ENCODE results near the gene G6PD. TPM values are rescaled to one million over a fixed set of nuclear protein-coding genes. Genes with fewer than 3 reads are reported as not detected.

G6PD gene
- total and polyA plus RNA-seq, 2 of the 4 experiments (the other 2 are of a cell fraction): 77.1 to 213 TPM

DNA sequence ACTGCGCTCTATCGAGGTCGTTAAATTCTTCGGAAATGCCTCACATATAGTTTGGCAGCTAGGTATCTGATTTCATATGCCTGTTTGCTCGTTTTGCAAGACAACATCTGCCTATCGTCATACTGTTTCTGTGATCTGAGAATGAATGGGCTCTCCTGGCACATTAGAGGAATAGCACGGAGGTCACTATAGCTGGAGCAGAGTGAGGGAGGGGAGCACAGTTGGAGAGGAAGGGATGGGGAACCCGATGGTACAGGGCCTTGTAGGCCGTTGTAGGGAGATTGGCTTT lies 1.3 kb upstream of the G6PD start:
- DNase-seq: peak; percentile 26
- Histone ChIP-seq H3K14ac (replicated peaks; ENCODE audit: low read depth, low read length) (peak overlapping the region; percentile 58), H2BK120ac (ENCODE audit: low read depth, low read length) (peak overlapping the region; percentile 88), H3K4ac (ENCODE audit: low read depth, low read length) (peak overlapping the region; percentile 95), H3K27ac (ENCODE audit: insufficient read depth, low read length) (peak overlapping the region; percentile 97), H3K36me3 (ENCODE audit: control insufficient read depth, insufficient read depth, low read length) (peaks cover 20% of the 10 kb centered on the region), H4K20me1 (ENCODE audit: insufficient read depth, low read length) (peaks cover 9% of the 10 kb centered on the region; the same call in 1 of the 2 replicates), H4K8ac (ENCODE audit: low read depth in 2 of 2, low read length in 2 of 2) (peak overlapping the region; percentile 42 to 88), H3K4me3 (ENCODE audit: insufficient read depth, low read depth, low read length) (peak overlapping the region; percentile 94), H2BK5ac (ENCODE audit: low read depth, low read length, poor library complexity, severe bottlenecking) (peak overlapping the region; percentile 92), H3K4me2 (ENCODE audit: low read depth, low read length) (peak overlapping the region; percentile 62), H3K9me3 (ENCODE audit: control insufficient read depth, insufficient read depth, low read length) (no peaks in the 10 kb centered on the region), H3K56ac (ENCODE audit: extremely low read depth, insufficient read depth, low read length) (peak overlapping the region; percentile 92), H3K18ac (ENCODE audit: low read depth, low read length) (peak overlapping the region; percentile 43; the same call in 1 of the 2 replicates), H2AK5ac (ENCODE audit: low read depth, low read length) (peak overlapping the region; percentile 31), H2BK20ac (ENCODE audit: low read depth, low read length) (peak overlapping the region; percentile 33), H3K4me1 (ENCODE audit: control insufficient read depth, insufficient read depth, low read length) (peaks cover 5% of the 10 kb centered on the region; the same call in 1 of the 2 replicates), H2AK9ac (replicated peaks; ENCODE audit: low read depth, low read length, poor library complexity) (peak overlapping the region; percentile 59), H3K27me3 (ENCODE audit: control insufficient read depth, insufficient read depth, low read length) (no peaks in the 10 kb centered on the region), H4K5ac (ENCODE audit: low read depth, low read length) (peak overlapping the region; percentile 44), H3K79me1 (ENCODE audit: low read depth in 1 of 2, low read length in 2 of 2) (peaks cover 5 to 46% of the 10 kb centered on the region in 2 experiments; a peak in 2 of 4 replicates), H2AFZ (replicated peaks; ENCODE audit: low read length, poor library complexity) (peak overlapping the region; percentile 67), H2BK15ac (ENCODE audit: low read depth, low read length) (peak overlapping the region; percentile 40; the same call in 1 of the 3 replicates), H4K91ac (ENCODE audit: insufficient read depth, low read depth, low read length) (peak overlapping the region; percentile 82), H3K9ac (ENCODE audit: low read depth, low read length) (peak overlapping the region; percentile 94), H3K23ac (ENCODE audit: low read depth, low read length) (peak overlapping the region; percentile 68), H3K9me1 (ENCODE audit: insufficient read depth, low read length) (peaks cover 6% of the 10 kb centered on the region; the same call in 1 of the 2 replicates)
- 22% methylated on average over 5 of the region's 9 CpGs; no CpG with 5 or more reads in 1 of the 2 experiments for WGBS, 2 experiments (ENCODE audit: extremely low coverage in 2 of 2, insufficient read length in 1 of 2)
- TF ChIP-seq CEBPB (IDR thresholded peaks at IDR 0.05; ENCODE audit: low read depth, low read length): peak; percentile 22; the same call in 1 of the 2 replicates
- no peak for TF ChIP-seq CHD1 (IDR thresholded peaks at IDR 0.05; ENCODE audit: low read depth, low read length)
- dilution Hi-C loops (cut with HindIII; ENCODE audit: low sequenced_read_pairs, unreplicated experiment) (no loop called here), in situ Hi-C loops (cut with MboI; ENCODE audit: low sequenced_read_pairs) (loop anchor here (25.0 kb wide), 1 partner anchor 1586 kb away; no protein-coding TSS in a partner anchor), intact Hi-C loops (cut with micrococcal nuclease) (no loop called here)
- ChIA-PET CTCF (no interaction called here), POLR2A (ENCODE audit: unreplicated experiment) (no interaction called here)
- no TSS peak for BruUV-seq (replicated peaks)
- no peak for ATAC-seq (ENCODE audit: low read depth)
